WTC11 (cell line): Measurements from ENCODE around the gene LRRC27. TPM values are rescaled to one million over a fixed set of nuclear protein-coding genes. Genes with fewer than 3 reads are reported as not detected.

ENCODE experiments used
- ATAC-seq: fragments of 200-7000 bp; cut with Tn5 transposase; 2 replicates; pipeline ENCODE4 v1.10.0; 2021; ENCODE audit warnings: mild to moderate bottlenecking, moderate library complexity
- CTCF ChIA-PET: fragments of 300-600 bp; sonication (Branson Sonifier 250); formaldehyde crosslinking; loops from one replicate; lab custom pipeline; 2021; ENCODE audit warnings: antibody characterized with exemption; lab: Charles Lee
- POLR2A ChIA-PET: fragments of 350-600 bp; sonication (Branson Sonifier 250); formaldehyde crosslinking; loops from one replicate; lab custom pipeline; 2021; ENCODE audit warnings: antibody characterized with exemption; lab: Charles Lee
- DNase-seq: peaks from one replicate; pipeline ENCODE4 v3.0.0; 2021; ENCODE audit warnings: low spot score
- H3K27ac Mint-ChIP-seq: 2 replicates; pipeline ENCODE4 v1.8.0; 2021; ENCODE audit warnings: mixed read lengths
- H3K27me3 Mint-ChIP-seq: 2 replicates; pipeline ENCODE4 v1.8.0; 2021; ENCODE audit warnings: low read depth, mild to moderate bottlenecking, moderate library complexity, mixed read lengths
- H3K36me3 Mint-ChIP-seq: 2 replicates; pipeline ENCODE4 v1.8.0; 2021; ENCODE audit warnings: mixed read lengths
- H3K4me1 Mint-ChIP-seq: 2 replicates; pipeline ENCODE4 v1.8.0; 2022; ENCODE audit warnings: mixed read lengths
- H3K4me3 Mint-ChIP-seq: 2 replicates; pipeline ENCODE4 v1.8.0; 2021; ENCODE audit warnings: mild to moderate bottlenecking, moderate library complexity, mixed read lengths
- H3K9me3 Mint-ChIP-seq: 2 replicates; pipeline ENCODE4 v1.8.0; 2021; ENCODE audit warnings: mixed read lengths
- ATF2 ChIP-seq: sonication (generic); formaldehyde crosslinking; IDR thresholded peaks from 2 replicates; pipeline ENCODE4 v1.8.1; 2022; ENCODE audit warnings: low read depth, missing genetic modification reagents, borderline replicate concordance
- ATF3 ChIP-seq: sonication (generic); formaldehyde crosslinking; conservative IDR thresholded peaks from 2 replicates; pipeline ENCODE4 v1.8.1; 2022; ENCODE audit warnings: mild to moderate bottlenecking, missing genetic modification reagents
- CREM ChIP-seq: sonication (generic); formaldehyde crosslinking; IDR thresholded peaks from 2 replicates; pipeline ENCODE4 v1.8.1; 2022; ENCODE audit warnings: mild to moderate bottlenecking, missing genetic modification reagents, moderate library complexity
- ELF4 ChIP-seq: sonication (generic); formaldehyde crosslinking; IDR thresholded peaks from 2 replicates; pipeline ENCODE4 v1.8.1; 2022; ENCODE audit warnings: low read depth, mild to moderate bottlenecking, moderate library complexity, missing genetic modification reagents
- ERG ChIP-seq: fragments of 250-450 bp; sonication (Bioruptor Pico); IDR thresholded peaks from 2 replicates; pipeline ENCODE4 v1.8.0; 2021; ENCODE audit warnings: mild to moderate bottlenecking
- ETV6 ChIP-seq: sonication (generic); formaldehyde crosslinking; IDR thresholded peaks from 2 replicates; pipeline ENCODE4 v1.8.1; 2022; ENCODE audit warnings: mild to moderate bottlenecking, missing genetic modification reagents
- JAZF1 ChIP-seq: fragments of 250-450 bp; sonication (Bioruptor Pico); IDR thresholded peaks from 2 replicates; pipeline ENCODE4 v1.9.0; 2021; ENCODE audit warnings: moderate library complexity, mild to moderate bottlenecking, inconsistent platforms
- PRRX2 ChIP-seq: fragments of 250-450 bp; sonication (Bioruptor Pico); IDR thresholded peaks from 2 replicates; pipeline ENCODE4 v1.8.0; 2021; ENCODE audit warnings: mild to moderate bottlenecking
- RORB ChIP-seq: fragments of 250-450 bp; sonication (Bioruptor Pico); IDR thresholded peaks from 2 replicates; pipeline ENCODE4 v1.9.0; 2021; ENCODE audit warnings: mild to moderate bottlenecking
- ZBTB21 ChIP-seq: sonication (generic); formaldehyde crosslinking; IDR thresholded peaks from 2 replicates; pipeline ENCODE4 v1.8.1; 2023; ENCODE audit warnings: mild to moderate bottlenecking, missing genetic modification reagents, borderline replicate concordance
- ZNF512 ChIP-seq: sonication (generic); formaldehyde crosslinking; IDR thresholded peaks from 2 replicates; pipeline ENCODE4 v1.8.1; 2022; ENCODE audit warnings: missing genetic modification reagents, borderline replicate concordance
- ZNF532 ChIP-seq: fragments of 250-450 bp; sonication (Bioruptor Pico); IDR thresholded peaks from 2 replicates; pipeline ENCODE4 v1.9.0; 2021; ENCODE audit warnings: mild to moderate bottlenecking, borderline replicate concordance
- total RNA-seq: library from RNA; stranded (reverse); gene quantifications from 3 replicates; pipeline ENCODE4 v1.2.3, GENCODE V29; 2021

LRRC27 gene
- total RNA-seq, 1 experiment from 2014 or later: 4.4 TPM

- TF ChIP-seq ERG (CRISPR knock-in tag): no peak
- no peak for TF ChIP-seq JAZF1
- no peak for TF ChIP-seq ETV6 (CRISPR knock-in tag)
- TF ChIP-seq ELF4 (CRISPR knock-in tag): no peak
These were observed 6.9 kb downstream of the LRRC27 start (continued) for GRCh38 chr10:132338876-132339275.

GRCh38 chr10:132339276-132339675 is 7.3 kb downstream of the LRRC27 start:
- H3K9me3 Mint-ChIP-seq: no peaks in the 10 kb centered on the region
- peaks cover 10% of the 10 kb centered on the region for H3K4me1 Mint-ChIP-seq
- no peak for DNase-seq
- ATAC-seq: no peak
- H3K36me3 Mint-ChIP-seq: no peaks in the 10 kb centered on the region
- no peaks in the 10 kb centered on the region for H3K27me3 Mint-ChIP-seq
- POLR2A ChIA-PET: no interaction called here
- H3K27ac Mint-ChIP-seq: no peak overlapping the region
- CTCF ChIA-PET: no interaction called here
- TF ChIP-seq PRRX2 (CRISPR knock-in tag) (no peak), ATF2 (no peak), ZNF512 (CRISPR knock-in tag) (no peak), ZBTB21 (CRISPR knock-in tag) (no peak), ZNF532 (CRISPR knock-in tag) (no peak)
- H3K4me3 Mint-ChIP-seq: no peak overlapping the region

GRCh38 chr10:132341017-132341416 is 9.0 kb downstream of the LRRC27 start:
- ChIA-PET POLR2A (no interaction called here), CTCF (no interaction called here)
- TF ChIP-seq RORB: no peak
- TF ChIP-seq CREM (CRISPR knock-in tag): no peak
- no peak for TF ChIP-seq ATF3 (CRISPR knock-in tag)
- TF ChIP-seq ZNF532 (CRISPR knock-in tag): no peak
- no peak for TF ChIP-seq ATF2
- no peaks in the 10 kb centered on the region for H3K9me3 Mint-ChIP-seq
- no peak overlapping the region for H3K4me3 Mint-ChIP-seq
- H3K4me1 Mint-ChIP-seq: peaks cover 10% of the 10 kb centered on the region
- no peak for ATAC-seq
- H3K27ac Mint-ChIP-seq: no peak overlapping the region
- no peaks in the 10 kb centered on the region for H3K27me3 Mint-ChIP-seq
- no peak for DNase-seq
- H3K36me3 Mint-ChIP-seq: no peaks in the 10 kb centered on the region
